Gastrocnemius medialis (tissue), 4 donors: ENCODE results near the gene IST1.

Experiments used
- POLR2A ChIP-seq, 2 donors: fragments of 450-650 bp; IDR thresholded peaks; one replicate each; pipeline ENCODE4 v1.6.1; 2017; ENCODE audit warnings: antibody characterized with exemption in 2 of 2, mild to moderate bottlenecking in 2 of 2, moderate library complexity in 2 of 2
- TF ChIP-seq, protein P1 (sequence below), 5 experiments: fragments of 450-650 bp in 3 of 5; fragments of 200-600 bp in 2 of 5; sonication (generic) in 2 of 5; IDR thresholded peaks in 4 of 5; conservative IDR thresholded peaks in 1 of 5; 1 replicate in 4 of 5; 2 replicates in 1 of 5; pipeline ENCODE4 v1.5.1; 2016 to 2019; ENCODE audit warnings: antibody characterized with exemption in 5 of 5, mild to moderate bottlenecking in 3 of 5, moderate library complexity in 3 of 5

DNA sequence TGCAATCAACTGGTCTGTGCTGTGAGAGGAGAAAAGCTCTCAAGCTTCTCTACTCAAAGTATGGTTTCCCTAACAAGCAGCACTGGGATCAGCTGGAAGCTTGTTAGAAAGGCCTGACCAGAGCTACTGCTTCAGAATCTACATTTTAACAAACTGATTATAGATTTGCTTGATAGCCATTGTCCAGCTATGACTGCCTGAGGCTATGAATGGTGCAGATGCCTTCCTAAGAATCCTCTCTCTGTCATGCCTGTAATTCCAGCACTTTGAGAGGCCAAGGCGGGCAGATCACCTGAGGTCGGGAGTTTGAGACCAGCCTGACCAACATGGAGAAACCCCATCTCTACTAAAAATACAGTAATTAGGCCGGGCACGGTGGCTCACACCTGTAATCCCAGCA is 76.2 kb downstream of the IST1 start:
- TF ChIP-seq, protein P1, sequence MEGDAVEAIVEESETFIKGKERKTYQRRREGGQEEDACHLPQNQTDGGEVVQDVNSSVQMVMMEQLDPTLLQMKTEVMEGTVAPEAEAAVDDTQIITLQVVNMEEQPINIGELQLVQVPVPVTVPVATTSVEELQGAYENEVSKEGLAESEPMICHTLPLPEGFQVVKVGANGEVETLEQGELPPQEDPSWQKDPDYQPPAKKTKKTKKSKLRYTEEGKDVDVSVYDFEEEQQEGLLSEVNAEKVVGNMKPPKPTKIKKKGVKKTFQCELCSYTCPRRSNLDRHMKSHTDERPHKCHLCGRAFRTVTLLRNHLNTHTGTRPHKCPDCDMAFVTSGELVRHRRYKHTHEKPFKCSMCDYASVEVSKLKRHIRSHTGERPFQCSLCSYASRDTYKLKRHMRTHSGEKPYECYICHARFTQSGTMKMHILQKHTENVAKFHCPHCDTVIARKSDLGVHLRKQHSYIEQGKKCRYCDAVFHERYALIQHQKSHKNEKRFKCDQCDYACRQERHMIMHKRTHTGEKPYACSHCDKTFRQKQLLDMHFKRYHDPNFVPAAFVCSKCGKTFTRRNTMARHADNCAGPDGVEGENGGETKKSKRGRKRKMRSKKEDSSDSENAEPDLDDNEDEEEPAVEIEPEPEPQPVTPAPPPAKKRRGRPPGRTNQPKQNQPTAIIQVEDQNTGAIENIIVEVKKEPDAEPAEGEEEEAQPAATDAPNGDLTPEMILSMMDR (IDR thresholded peaks at IDR 0.05 in 4 of 5, conservative IDR thresholded peaks at IDR 0.05 in 1 of 5) = no peak
- TF ChIP-seq POLR2A (IDR thresholded peaks at IDR 0.05) = no peak
